ENCODE measurements around the gene DGLUCY. TPM values are rescaled to one million over a fixed set of nuclear protein-coding genes. Genes with fewer than 3 reads are reported as not detected.
A peak's percentile ranks its signal among the peaks of the same experiment; 100 is the strongest.
"Not testable (repeated sequence)": the region's sequence is repeated elsewhere in the genome, so short reads cannot be mapped to it uniquely, and the experiment has no call there.

Gene DGLUCY
- total RNA-seq, 1 donor = 39.7 TPM

DNA sequence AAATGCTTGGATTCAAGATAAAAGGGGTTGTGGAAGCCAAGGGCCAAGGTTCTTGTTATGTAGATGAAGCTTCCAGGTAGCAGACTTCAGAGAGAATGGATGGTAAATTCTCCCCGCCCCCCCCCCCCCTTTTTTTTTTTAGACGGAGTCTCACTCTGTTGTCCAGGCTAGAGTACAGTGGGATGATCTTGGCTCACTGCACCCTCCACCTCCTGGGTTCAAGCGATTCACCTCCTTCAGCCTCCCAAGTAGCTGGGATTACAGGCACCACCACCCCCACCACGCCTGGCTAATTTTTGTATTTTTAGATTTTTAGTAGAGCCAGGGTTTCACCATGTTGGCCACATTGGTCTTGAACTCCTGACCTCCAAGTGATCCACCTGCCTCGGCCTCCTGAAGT, 4.1 kb downstream of the DGLUCY start:
- no peak overlapping the region for H3K4me3 ChIP-seq (ENCODE audit: low read depth, low read length)
- DNase-seq (ENCODE audit: low read depth) = no peak
- TF ChIP-seq, protein P1, sequence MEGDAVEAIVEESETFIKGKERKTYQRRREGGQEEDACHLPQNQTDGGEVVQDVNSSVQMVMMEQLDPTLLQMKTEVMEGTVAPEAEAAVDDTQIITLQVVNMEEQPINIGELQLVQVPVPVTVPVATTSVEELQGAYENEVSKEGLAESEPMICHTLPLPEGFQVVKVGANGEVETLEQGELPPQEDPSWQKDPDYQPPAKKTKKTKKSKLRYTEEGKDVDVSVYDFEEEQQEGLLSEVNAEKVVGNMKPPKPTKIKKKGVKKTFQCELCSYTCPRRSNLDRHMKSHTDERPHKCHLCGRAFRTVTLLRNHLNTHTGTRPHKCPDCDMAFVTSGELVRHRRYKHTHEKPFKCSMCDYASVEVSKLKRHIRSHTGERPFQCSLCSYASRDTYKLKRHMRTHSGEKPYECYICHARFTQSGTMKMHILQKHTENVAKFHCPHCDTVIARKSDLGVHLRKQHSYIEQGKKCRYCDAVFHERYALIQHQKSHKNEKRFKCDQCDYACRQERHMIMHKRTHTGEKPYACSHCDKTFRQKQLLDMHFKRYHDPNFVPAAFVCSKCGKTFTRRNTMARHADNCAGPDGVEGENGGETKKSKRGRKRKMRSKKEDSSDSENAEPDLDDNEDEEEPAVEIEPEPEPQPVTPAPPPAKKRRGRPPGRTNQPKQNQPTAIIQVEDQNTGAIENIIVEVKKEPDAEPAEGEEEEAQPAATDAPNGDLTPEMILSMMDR (IDR thresholded peaks at IDR 0.05; ENCODE audit: insufficient read depth, low read depth, low read length) = no peak

DNA sequence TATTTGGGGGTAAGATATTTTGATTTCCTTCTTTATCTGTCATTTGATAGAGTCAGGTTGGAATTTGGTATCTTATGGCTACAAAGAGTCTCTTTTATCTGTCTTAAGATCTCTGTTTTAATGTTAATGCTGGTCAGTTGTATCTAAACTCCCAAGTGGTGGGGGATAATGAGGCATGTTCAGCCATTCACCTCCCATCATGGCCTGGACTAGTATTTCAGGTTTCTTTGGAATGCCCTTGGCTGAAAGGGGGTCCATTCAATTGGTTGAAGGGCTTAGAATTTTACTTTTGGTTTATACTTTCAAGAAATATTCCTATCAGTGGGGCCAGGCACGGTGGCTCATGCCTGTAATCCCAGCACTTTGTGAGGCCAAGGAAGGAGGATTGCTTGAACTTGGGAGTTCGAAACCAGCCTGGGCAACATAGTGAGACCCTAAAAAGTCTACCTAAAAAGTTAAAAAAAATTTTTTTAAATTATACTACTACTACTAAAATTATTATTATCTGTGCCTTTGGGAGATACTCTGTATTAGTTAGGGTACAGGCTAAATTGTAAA, 4.7 kb downstream of the DGLUCY start:
- TF ChIP-seq, protein P1 (IDR thresholded peaks at IDR 0.05; ENCODE audit: insufficient read depth, low read depth, low read length) = no peak
- no peak for DNase-seq (ENCODE audit: low read depth)

DNA sequence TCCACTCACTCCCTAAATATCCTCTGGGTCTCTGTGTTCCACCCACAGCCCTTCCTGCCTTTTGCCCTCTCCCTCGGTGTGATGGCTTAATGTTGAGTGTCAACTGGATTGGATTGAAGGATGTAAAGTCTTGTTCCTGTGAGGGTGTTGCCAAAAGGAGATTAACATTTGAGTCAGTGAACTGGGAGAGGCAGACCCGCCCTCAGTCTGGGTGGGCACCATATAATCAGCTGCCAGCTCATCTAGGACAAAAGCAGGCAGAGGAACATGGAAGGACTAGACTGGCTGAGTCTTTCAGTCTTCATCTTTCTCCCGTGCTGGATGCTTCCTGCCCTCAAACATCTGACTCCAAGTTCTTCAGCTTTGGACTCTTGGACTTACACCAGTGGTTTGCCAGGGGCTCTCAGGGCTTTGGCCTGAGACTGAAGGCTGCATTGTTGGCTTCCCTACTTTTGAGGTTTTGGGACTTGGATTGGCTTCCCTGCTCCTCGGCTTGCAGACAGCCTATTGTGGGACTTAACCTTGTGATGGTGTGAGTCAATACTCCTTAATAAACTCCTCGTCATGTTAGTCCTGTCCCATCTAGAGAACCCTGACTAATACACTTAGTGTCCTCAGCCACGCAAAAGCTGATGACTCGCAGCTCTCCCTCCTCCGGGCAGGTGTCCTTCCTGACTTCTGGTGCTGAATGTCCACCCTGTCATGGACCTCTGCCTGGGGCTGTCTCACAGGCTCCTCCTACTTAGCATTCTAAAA, 5.9 kb downstream of the DGLUCY start:
- TF ChIP-seq, protein P1 (IDR thresholded peaks at IDR 0.05; ENCODE audit: insufficient read depth, low read depth, low read length) = no peak
- H3K4me3 ChIP-seq (ENCODE audit: low read depth, low read length) = no peak overlapping the region
- peak; percentile 36 for DNase-seq (ENCODE audit: low read depth)

More for the DNA sequence above, 4.7 kb downstream of the DGLUCY start:
- H3K4me3 ChIP-seq (ENCODE audit: low read depth, low read length) = no peak overlapping the region

DNA sequence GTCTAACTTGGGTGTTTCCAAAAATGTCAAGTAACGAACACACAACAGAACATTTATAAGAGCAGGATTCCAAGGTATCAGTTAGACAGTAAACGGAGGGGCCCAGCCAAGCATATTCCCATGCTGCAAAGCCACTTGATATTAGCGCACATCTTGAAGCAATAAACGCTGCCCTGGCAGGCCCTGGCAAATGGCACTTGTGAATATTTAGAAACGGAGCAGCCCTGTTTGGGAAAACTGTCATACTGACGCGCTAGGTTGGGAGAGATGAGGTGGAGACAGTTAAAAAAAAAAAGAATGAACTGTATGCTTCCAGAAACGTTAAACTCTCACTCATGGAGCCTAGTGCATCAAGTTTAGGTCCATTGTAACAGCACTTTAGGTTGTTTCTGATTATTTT, 9.3 kb downstream of the DGLUCY start:
- TF ChIP-seq, protein P1 (IDR thresholded peaks at IDR 0.05; ENCODE audit: insufficient read depth, low read depth, low read length) = no peak
- H3K4me3 ChIP-seq (ENCODE audit: low read depth, low read length) = no peak overlapping the region
- no peak for DNase-seq (ENCODE audit: low read depth)

DNA sequence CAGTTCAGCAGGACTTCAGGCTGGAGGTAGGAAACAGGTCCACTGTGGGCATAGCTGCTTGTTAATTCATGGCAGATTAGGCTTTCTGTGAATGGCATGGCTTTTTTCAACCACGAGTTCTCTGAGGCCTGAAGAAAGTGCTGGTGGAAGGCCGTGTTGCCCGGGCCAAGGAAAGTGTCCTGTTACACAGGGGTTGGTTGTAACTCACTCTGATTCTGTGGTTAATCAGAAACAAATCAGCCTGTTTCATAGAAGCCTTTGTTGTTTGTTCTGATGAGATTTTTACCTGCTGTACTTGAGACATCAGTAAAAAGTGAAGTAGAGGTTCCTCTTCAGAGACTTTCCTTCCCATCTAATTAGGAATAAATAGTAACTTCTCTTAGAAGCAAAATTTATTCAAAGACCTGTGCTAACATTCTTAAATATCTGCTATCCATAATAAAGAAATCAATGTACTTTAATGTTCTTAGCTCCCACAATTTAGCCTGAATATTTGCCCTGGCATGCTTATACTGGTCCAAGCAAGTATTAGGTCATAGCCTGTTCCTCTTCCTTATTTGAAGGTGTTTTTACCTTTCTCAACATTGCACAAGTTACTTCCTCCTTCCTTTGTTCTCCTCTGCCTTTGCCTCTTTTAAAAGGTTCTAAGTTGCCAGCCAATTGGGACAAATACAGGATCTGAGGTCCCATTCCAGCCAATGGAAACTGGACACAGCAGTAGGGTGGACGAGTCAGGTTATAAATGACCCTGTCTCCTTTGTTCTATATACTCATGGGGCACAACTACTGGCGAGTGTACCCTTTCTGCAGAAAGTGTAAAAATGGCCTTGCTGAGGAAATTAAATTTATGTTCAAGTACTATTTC, 10.8 kb downstream of the DGLUCY start:
- DNase-seq (ENCODE audit: low read depth); H3K4me3 ChIP-seq (ENCODE audit: low read depth, low read length): not testable (repeated sequence)

DNA sequence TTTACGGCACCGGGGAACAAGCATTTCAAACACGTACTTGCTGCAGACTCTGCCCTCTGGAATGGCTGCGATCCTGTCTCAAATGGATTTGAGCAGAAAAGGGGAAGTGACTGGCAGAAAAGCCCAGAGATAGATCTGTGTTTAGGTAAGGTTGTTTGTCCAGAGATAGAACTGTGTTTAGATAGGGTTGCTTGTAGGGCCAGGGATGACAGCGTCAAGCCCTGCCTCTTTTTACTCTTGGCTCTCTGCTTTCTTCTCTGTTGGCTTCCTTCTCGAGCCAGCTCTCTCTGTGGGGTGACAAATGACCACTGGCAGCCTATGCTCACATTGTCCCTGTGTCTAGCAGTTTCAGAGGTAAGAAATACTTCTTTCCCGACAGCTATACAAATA, 11.4 kb downstream of the DGLUCY start:
- no peak for DNase-seq (ENCODE audit: low read depth)
- H3K4me3 ChIP-seq (ENCODE audit: low read depth, low read length) = no peak overlapping the region
- TF ChIP-seq, protein P1 (IDR thresholded peaks at IDR 0.05; ENCODE audit: insufficient read depth, low read depth, low read length) = no peak

DNA sequence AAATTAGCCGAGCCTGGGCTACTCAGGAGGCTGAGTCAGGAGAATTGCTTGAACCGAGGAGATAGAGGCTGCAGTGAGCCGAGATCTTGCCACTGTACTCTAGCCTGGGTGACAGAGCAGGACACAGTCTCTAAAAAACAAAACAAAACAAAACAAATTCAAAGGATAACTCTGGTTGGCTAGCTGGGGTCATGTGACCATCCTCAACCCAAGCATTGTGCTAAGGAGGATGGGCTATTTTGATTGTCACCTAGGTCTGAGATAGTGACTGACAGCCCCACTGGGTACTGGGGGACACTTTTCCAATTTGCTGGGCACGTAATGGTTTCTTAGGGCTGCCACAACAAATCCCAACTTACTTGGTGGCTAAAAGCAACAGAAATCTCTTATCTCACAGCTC, 11.9 kb downstream of the DGLUCY start:
- no peak overlapping the region for H3K4me3 ChIP-seq (ENCODE audit: low read depth, low read length)
- no peak for DNase-seq (ENCODE audit: low read depth)
- TF ChIP-seq, protein P1 (IDR thresholded peaks at IDR 0.05; ENCODE audit: insufficient read depth, low read depth, low read length) = no peak
